Small intestine (tissue), 7 donors: ENCODE data around the gene SSBP2. TPM values are rescaled to one million over a fixed set of nuclear protein-coding genes. Genes with fewer than 3 reads are reported as not detected.

Source experiments
- DNase-seq, 2 donors: peaks; one replicate each; pipeline versions ENCODE4 v3.0.0 to v3.0.0-alpha.2; 2013
- FAIRE-seq: peaks from 2 replicates; lab custom pipeline; 2012; peaks lifted over from hg19 to GRCh38; lab: Jason Lieb, UNC
- H3K27ac ChIP-seq, 3 donors: one replicate each; pipeline ENCODE4 v1.5.1; 2013; ENCODE audit warnings: low read length in 2 of 3, mild to moderate bottlenecking in 2 of 3, control low read depth in 1 of 3, inconsistent platforms in 1 of 3, low read depth in 1 of 3, moderate library complexity in 1 of 3
- H3K27me3 ChIP-seq, 3 donors: one replicate each; pipeline ENCODE4 v1.6.1; 2013; ENCODE audit warnings: low read length in 3 of 3, inconsistent platforms in 1 of 3; ENCODE audit not compliant: control insufficient read depth in 3 of 3, insufficient read depth in 3 of 3
- H3K36me3 ChIP-seq, 3 donors: one replicate each; pipeline ENCODE4 v1.6.1; 2013; ENCODE audit warnings: low read length in 3 of 3, inconsistent platforms in 1 of 3, low read depth in 1 of 3, mild to moderate bottlenecking in 1 of 3, moderate library complexity in 1 of 3; ENCODE audit not compliant: control insufficient read depth in 3 of 3, insufficient read depth in 2 of 3
- H3K4me1 ChIP-seq, 3 donors: one replicate each; pipeline ENCODE4 v1.6.1; 2013; ENCODE audit warnings: low read length in 2 of 3, inconsistent platforms in 1 of 3, low read depth in 1 of 3, mild to moderate bottlenecking in 1 of 3, moderate library complexity in 1 of 3; ENCODE audit not compliant: control insufficient read depth in 3 of 3, insufficient read depth in 2 of 3
- H3K4me3 ChIP-seq, 3 donors: one replicate each; pipeline ENCODE4 v1.5.1; 2013; ENCODE audit warnings: low read length in 3 of 3, control low read depth in 1 of 3, inconsistent platforms in 1 of 3, low read depth in 1 of 3, mild to moderate bottlenecking in 1 of 3, moderate library complexity in 1 of 3
- H3K9me3 ChIP-seq, 2 donors: one replicate each; pipeline ENCODE4 v1.6.1; 2013; ENCODE audit warnings: low read depth in 1 of 2, low read length in 1 of 2; ENCODE audit not compliant: control insufficient read depth in 2 of 2, insufficient read depth in 1 of 2
- WGBS, 3 donors: extraction: QIAGEN DNeasy Blood & Tissue Kit; methylation state at CpG; one replicate each; pipeline ENCODE4 v1.1.7; 2013; 5-methylcytosine and 5-hydroxymethylcytosine counted together
- polyA plus RNA-seq, 4 donors: library from polyadenylated mRNA; stranded (reverse) in 3 of 4; unstranded in 1 of 4; fragments of 200-250 nt in 3 of 4; fragments of 120-200 nt in 1 of 4; gene quantifications; one replicate each; pipeline versions ENCODE4 v1.2.1 to v1.2.3, GENCODE V29; 2013
- donor health status: healthy with polysubstance abuse.
- donor health status: control.
- donor health status: control.
- donor health status: Bipolar disorder and iron deficiency.
- donor health status: healthy.

Gene SSBP2
- polyA plus RNA-seq, 4 donors, result 2.9 to 17.9 (median 11.8) TPM

DNA sequence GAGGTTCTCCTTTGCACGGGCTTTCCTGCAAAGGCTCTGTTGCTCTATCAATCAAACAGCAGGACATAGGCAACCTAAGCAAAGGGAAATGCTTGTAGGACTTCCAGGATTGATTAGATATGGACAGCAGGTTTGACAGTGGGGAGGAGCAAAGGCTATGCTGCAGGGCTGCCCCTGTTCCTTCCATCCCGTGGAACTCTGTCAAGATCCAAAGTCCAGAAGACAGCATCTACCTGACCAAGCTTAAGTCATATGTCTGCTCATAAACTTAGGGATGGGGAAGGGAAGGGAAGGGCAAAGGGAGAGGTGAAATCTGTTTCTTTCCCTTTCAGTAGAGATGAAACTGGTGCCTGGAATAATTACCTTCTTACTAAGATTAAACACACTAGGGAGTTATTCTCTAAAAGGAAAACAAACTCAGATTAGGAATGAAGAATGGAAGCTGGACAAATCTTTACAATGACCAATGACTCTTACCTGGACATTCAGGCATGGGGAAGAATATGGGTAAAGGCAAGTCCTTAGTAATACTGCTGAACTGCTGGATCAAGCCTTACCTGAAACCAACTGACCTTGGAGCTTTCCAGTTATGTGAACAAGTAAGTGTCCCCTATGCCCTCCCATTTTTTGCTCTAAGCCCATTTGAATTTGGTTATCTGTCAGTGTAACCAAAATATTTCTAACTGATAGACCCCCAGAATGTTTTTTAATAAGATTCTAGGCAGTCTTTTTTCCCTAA, 348.5 kb downstream of the SSBP2 start:
- no peak for FAIRE-seq
- Histone ChIP-seq H3K9me3 (no peaks in the 10 kb centered on the region), H3K4me3 (no peak overlapping the region), H3K27ac (peak overlapping the region in 1 of 3 donors; percentile 83), H3K27me3 (peaks cover 0 to 3% (median 0%) of the 10 kb centered on the region in 3 donors), H3K4me1 (peaks cover 0 to 4% (median 0%) of the 10 kb centered on the region in 3 donors), H3K36me3 (no peaks in the 10 kb centered on the region)
- DNase-seq, result peak; percentile 88 to 94
- WGBS, 3 donors, result 8 to 36% (median 35%) methylated on average over 2 of the region's 2 CpGs

DNA sequence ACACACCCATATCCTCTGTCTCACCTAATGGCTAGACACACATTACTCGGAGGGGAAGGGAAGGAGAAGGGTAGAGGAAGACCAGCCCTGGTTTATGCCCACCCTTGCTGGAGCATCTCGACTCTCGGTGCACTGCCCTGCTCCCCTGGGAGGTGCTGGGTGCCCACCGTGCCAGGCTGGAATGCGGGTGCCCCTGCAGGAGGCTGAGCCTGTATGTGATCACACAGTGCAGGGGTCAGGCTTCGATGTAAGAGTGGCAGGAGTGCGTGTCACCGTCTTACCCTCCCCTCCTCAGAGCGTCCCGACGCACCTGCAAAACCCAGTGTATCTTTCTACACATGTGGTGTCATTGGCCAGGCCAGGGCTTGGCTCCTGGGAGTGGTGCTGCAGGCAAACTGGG, 349.6 kb downstream of the SSBP2 start:
- no peaks in the 10 kb centered on the region for H3K9me3 ChIP-seq
- DNase-seq (no peak), FAIRE-seq (no peak)
- 78 to 89% (median 87%) methylated on average over 11 of the region's 11 CpGs for WGBS, 3 donors
- peaks cover 0 to 9% (median 0%) of the 10 kb centered on the region in 3 donors for H3K27me3 ChIP-seq
- H3K4me3 ChIP-seq, result no peak overlapping the region
- H3K27ac ChIP-seq, result no peak overlapping the region
- peaks cover 0 to 4% (median 0%) of the 10 kb centered on the region in 3 donors for H3K4me1 ChIP-seq
- no peaks in the 10 kb centered on the region for H3K36me3 ChIP-seq

DNA sequence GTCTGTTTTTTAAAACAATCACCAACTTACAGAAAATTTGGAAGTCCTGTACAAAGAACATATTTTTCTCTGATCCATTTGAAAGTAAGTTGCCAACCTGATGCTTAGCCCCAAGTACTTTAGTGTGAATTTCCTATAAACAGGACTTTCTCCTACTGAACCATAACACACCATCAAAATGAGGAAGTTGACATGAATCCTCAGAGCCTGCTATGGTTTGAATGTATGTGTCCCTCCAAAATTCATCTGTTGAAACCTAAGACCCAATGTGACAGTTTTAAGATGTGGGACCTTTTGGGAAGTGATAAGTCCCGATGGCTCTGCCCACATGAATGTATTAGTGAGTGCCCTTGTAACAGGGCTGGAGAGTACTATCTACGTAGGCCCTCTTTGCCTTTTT, 350.5 kb downstream of the SSBP2 start:
- peaks cover 0 to 4% (median 0%) of the 10 kb centered on the region in 3 donors for H3K4me1 ChIP-seq
- FAIRE-seq (no peak), DNase-seq (no peak)
- 65 to 85% (median 66%) methylated on average over 2 of the region's 2 CpGs for WGBS, 3 donors
- H3K4me3 ChIP-seq, result no peak overlapping the region
- no peak overlapping the region for H3K27ac ChIP-seq
- no peaks in the 10 kb centered on the region for H3K9me3 ChIP-seq
- peaks cover 0 to 9% (median 0%) of the 10 kb centered on the region in 3 donors for H3K27me3 ChIP-seq
- H3K36me3 ChIP-seq, result no peaks in the 10 kb centered on the region

DNA sequence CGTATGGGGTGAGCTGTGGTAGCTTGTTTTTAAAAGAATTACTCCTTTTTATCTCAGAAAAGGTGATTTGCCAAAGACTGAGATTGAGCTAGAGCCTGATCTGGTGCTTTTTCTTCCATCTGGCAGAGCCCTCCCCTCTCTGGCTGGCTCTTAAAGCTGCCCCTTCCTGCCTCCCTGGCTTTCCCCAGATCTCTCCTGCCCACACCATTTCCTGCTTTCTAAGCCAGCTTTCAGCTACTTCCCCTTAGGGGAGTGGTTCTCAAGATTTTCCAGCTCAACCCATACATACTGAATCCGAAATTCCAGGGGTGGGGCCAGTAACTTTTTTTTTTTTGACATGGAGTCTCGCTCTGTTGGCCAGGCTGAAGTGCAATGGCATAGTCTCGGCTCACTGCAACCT, 352.2 kb downstream of the SSBP2 start:
- no peak overlapping the region for H3K27ac ChIP-seq
- 61 to 68% (median 63%) methylated on average over 4 of the region's 4 CpGs for WGBS, 3 donors

DNA sequence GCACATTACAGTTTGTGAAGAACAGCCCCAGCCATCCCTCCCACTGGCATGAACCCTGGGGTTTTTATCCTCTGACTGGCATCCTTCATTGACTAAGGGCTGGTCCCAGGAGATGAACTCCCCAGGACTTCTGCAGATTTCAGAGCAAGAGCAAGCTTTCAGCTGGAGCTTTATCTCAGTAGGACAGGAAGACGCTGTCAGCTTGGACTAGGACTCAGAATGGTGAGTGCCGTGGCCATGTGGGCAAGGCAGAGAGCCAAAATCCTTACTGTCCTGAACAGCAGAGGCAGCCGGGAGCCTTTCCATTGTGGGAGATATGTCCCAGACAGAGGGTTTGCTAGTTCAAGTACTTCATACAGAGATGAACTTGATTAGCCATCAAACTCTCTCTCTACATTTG, 353.7 kb downstream of the SSBP2 start:
- DNase-seq (no peak), FAIRE-seq (no peak)
- Histone ChIP-seq H3K27ac (no peak overlapping the region), H3K4me3 (no peak overlapping the region), H3K4me1 (peaks cover 0 to 9% (median 0%) of the 10 kb centered on the region in 3 donors), H3K36me3 (no peaks in the 10 kb centered on the region), H3K27me3 (peaks cover 0 to 21% (median 3%) of the 10 kb centered on the region in 3 donors), H3K9me3 (peaks cover 0 to 2% of the 10 kb centered on the region in 2 donors)
- 13 to 21% (median 19%) methylated on average over 3 of the region's 3 CpGs for WGBS, 3 donors

More for the DNA sequence above, 352.2 kb downstream of the SSBP2 start:
- no peak for FAIRE-seq
- peaks cover 0 to 15% (median 3%) of the 10 kb centered on the region in 3 donors for H3K27me3 ChIP-seq
- H3K9me3 ChIP-seq, result peaks cover 0 to 2% of the 10 kb centered on the region in 2 donors
- H3K36me3 ChIP-seq, result no peaks in the 10 kb centered on the region
- H3K4me3 ChIP-seq, result no peak overlapping the region
- DNase-seq, result no peak
- H3K4me1 ChIP-seq, result peaks cover 0 to 9% (median 0%) of the 10 kb centered on the region in 3 donors

DNA sequence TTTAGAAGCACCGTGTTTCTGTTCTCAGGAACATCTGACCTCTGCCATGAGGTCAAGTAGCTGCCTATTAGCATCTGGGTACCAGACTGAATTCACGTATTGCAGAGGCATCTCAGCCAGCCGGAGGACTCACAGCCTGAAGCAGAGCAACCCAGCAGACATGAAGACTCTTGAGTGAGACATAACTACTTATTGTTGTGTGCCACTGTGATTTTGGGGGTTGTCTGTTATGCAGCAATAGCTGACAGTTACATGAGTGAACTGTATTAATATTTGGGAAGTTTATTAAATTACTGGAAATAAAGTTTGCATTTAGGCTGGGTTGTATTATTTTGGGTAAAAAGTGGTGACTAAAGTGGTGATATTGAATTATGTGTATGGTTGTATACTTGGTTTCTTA, 355.6 kb downstream of the SSBP2 start:
- Histone ChIP-seq H3K36me3 (no peaks in the 10 kb centered on the region), H3K27me3 (peaks cover 0 to 21% (median 5%) of the 10 kb centered on the region in 3 donors), H3K27ac (no peak overlapping the region), H3K9me3 (peaks cover 0 to 2% of the 10 kb centered on the region in 2 donors), H3K4me3 (no peak overlapping the region), H3K4me1 (peaks cover 0 to 5% (median 0%) of the 10 kb centered on the region in 3 donors)
- 62 to 73% (median 69%) methylated on average over 3 of the region's 3 CpGs for WGBS, 3 donors
- DNase-seq, result no peak
- no peak for FAIRE-seq

DNA sequence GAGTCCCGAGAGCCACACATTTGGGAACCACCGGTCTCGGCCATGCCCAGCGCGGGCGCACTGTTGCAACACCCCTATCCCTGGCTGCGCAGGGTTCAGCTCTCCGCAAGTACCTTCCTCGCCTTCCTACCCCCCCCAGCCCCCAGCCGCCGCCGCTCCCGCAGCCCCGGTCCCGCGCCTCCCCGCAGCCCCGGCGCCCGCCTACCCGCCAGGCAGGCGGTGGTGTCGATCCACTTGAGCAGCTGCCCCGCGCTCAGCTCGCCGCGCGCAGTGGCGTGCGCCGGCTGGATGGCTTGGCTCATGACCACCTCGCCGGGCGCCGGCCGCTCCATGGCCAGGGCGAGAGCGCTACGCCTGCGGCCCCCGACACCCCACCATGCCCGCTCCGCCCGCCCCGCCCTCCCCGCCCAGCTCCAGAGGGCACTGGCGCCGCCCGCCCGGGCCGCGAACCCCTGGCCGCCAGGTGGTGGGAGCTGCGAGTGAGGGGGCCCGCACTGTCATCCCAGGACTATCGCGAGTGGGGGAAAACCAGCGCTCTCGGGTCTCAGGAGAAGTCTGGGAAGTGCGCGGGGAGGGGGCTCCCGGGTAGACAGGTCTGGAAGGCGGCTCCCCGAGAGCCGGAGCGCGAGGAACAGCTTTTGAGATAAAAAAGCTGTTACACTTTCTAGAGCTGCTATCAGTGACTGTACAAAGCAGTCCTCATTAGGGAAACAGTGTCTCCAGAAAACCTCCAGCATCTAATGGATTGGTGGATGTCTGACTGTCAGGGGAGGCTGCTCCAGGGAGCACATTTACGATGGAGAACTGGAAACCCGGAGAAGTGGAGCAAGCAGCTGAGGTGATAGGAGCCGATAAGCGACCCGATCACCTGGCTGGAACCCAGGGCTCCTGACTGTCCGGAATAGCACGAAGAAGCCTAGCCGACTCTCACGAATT, 356.8 kb downstream of the SSBP2 start, which contains the start of gene ACOT12:
Gene ACOT12 (minus strand): TSS at position 352 of the 936 bp plus-strand sequence. CDS start 20 bp downstream, at position 332.
- 4 to 7% (median 6%) methylated on average over 53 to 77 of the region's 77 CpGs for WGBS, 3 donors
- DNase-seq, result peak; percentile 11 to 45
- Histone ChIP-seq H3K4me1 (peaks cover 0 to 5% (median 0%) of the 10 kb centered on the region in 3 donors), H3K4me3 (peak within 1 kb of the TSS in 2 of 3 donors; percentile 34 to 36), H3K36me3 (no peaks in the 10 kb centered on the region), H3K9me3 (peaks cover 0 to 2% of the 10 kb centered on the region in 2 donors), H3K27ac (no peak within 1 kb of the TSS), H3K27me3 (peaks cover 0 to 21% (median 5%) of the 10 kb centered on the region in 3 donors)
- FAIRE-seq, result no peak

GRCh38 chr5:81393430-81393782, 357.5 kb downstream of the SSBP2 start:
- Histone ChIP-seq H3K4me3 (peak overlapping the region in 2 of 3 donors; percentile 26 to 36), H3K9me3 (peaks cover 0 to 2% of the 10 kb centered on the region in 2 donors), H3K27me3 (peaks cover 0 to 21% (median 5%) of the 10 kb centered on the region in 3 donors), H3K27ac (no peak overlapping the region), H3K4me1 (peaks cover 0 to 5% (median 0%) of the 10 kb centered on the region in 3 donors), H3K36me3 (no peaks in the 10 kb centered on the region)
- no peak for DNase-seq
- no peak for FAIRE-seq
- WGBS, 3 donors, result 31 to 48% (median 31%) methylated on average over 8 to 10 of the region's 10 CpGs
